Measurements from ENCODE around the gene CTTNBP2NL. TPM values are rescaled to one million over a fixed set of nuclear protein-coding genes. Genes with fewer than 3 reads are reported as not detected.

The CTTNBP2NL gene, protein sequence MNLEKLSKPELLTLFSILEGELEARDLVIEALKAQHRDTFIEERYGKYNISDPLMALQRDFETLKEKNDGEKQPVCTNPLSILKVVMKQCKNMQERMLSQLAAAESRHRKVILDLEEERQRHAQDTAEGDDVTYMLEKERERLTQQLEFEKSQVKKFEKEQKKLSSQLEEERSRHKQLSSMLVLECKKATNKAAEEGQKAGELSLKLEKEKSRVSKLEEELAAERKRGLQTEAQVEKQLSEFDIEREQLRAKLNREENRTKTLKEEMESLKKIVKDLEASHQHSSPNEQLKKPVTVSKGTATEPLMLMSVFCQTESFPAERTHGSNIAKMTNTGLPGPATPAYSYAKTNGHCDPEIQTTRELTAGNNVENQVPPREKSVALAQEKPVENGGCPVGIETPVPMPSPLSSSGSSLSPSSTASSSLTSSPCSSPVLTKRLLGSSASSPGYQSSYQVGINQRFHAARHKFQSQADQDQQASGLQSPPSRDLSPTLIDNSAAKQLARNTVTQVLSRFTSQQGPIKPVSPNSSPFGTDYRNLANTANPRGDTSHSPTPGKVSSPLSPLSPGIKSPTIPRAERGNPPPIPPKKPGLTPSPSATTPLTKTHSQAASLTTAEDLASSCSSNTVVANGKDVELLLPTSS
- 16.2 and 25.5 TPM in 2 replicates for total RNA-seq

DNA sequence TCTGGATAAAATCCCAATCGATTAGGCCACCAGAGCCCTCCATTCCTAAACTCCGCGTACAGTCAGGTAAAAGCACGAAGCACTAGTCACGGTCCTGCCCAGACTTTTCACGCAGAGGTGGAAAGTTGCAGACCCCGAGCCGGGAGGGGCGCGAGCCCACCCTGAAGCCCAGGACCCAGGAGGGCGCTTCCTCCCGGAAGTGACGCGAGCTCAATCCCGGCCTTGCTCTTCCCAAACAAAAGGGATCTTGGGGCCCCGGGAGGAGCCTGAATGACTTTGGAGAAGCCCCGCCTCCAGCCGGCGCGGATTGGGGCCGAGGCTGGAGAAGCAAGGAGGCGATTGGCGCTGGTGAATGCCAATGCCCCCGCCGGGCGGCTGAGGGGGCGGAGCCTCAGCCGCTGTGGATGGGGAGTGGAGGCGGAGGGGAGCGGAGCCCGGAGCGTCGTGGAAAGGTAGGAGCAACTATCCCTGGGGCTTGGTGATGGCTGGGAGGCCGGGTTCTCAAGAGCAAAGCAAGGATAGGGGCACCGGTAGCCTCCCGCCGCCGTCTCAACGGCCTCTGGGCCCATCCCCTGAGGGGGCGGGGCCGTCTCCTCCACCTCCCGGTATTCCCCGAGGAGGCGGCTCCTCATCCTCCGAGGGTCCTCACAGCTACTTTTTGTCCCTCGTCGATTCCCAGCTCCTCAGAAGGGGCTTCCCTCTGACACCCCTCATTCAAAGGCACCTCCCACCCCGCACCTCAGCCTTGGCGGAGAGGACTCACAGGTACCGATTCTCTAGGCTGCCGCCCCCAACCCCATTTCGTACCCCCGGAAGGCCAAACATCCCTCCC is at the start of gene CTTNBP2NL:
TSS of gene CTTNBP2NL (plus strand) at position 394 of the 832 bp plus-strand sequence. CDS start 19,952 bp downstream, outside the sequence.

GRCh38 chr1:112508278-112509004 is 112.4 kb downstream of the CTTNBP2NL start, which contains the start of gene WNT2B:
Gene WNT2B (plus strand): TSS chr1:112508965. CDS start chr1:112509263, 298 bp downstream.

Other genes starting within 250 kb of the CTTNBP2NL start
- gene WNT2B, start 112.8 kb downstream of the CTTNBP2NL start, total RNA-seq = 1.3 and 1.4 TPM in 2 replicates
- 14.0 and 16.9 TPM in 2 replicates for gene ST7L, start 222.9 kb downstream of the CTTNBP2NL start, total RNA-seq
- gene CAPZA1, start 223.6 kb downstream of the CTTNBP2NL start, total RNA-seq = 277 and 321 TPM in 2 replicates